SK-N-SH treated with all-trans-retinoic acid at 6 μM for 48 hours (cell line): ENCODE measurements around the gene COL6A5.

ENCODE experiments used
- ZFP30 ChIP-seq: fragments of 450-650 bp; formaldehyde crosslinking; IDR thresholded peaks from 2 replicates; pipeline ENCODE4 v1.5.0; 2022; ENCODE audit warnings: mild to moderate bottlenecking, moderate library complexity
- TF ChIP-seq, protein P1 (sequence below): fragments of 250-450 bp; sonication (Bioruptor Pico); IDR thresholded peaks from 2 replicates; pipeline ENCODE4 v1.8.0; 2020; ENCODE audit warnings: mild to moderate bottlenecking, moderate library complexity, borderline replicate concordance

DNA sequence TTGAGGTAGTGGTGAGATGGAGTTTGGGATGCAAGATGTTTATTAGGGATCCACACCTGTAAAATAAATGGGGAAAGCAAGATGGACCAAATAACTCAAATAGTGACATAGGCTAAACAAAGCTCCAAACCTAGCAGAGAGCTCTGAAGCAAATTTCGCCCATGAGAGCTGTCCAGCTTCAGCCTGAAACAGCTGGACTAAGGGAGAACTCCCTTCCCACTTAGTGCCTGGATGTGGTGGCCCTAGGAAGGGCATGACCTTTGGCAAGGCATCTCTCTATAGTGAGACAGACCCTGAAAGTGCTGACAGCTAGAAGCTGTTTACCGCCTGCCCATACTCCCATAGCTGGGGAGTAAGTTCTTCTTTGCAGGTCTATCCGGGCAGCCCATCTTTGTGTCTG is 48.1 kb downstream of the COL6A5 start:
- TF ChIP-seq, protein P1, sequence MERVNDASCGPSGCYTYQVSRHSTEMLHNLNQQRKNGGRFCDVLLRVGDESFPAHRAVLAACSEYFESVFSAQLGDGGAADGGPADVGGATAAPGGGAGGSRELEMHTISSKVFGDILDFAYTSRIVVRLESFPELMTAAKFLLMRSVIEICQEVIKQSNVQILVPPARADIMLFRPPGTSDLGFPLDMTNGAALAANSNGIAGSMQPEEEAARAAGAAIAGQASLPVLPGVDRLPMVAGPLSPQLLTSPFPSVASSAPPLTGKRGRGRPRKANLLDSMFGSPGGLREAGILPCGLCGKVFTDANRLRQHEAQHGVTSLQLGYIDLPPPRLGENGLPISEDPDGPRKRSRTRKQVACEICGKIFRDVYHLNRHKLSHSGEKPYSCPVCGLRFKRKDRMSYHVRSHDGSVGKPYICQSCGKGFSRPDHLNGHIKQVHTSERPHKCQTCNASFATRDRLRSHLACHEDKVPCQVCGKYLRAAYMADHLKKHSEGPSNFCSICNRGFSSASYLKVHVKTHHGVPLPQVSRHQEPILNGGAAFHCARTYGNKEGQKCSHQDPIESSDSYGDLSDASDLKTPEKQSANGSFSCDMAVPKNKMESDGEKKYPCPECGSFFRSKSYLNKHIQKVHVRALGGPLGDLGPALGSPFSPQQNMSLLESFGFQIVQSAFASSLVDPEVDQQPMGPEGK (CRISPR knock-in tag) = no peak
- TF ChIP-seq ZFP30 = no peak
